HCT116 (cell line): Measurements from ENCODE around the gene FAM83F. TPM values are rescaled to one million over a fixed set of nuclear protein-coding genes. Genes with fewer than 3 reads are reported as not detected.

Source experiments
- ATAC-seq: fragments of 200-7000 bp; cut with Tn5 transposase; 2 replicates; pipeline ENCODE4 v1.9.1; 2020; ENCODE audit warnings: mild to moderate bottlenecking, moderate library complexity
- BruUV-seq: library from RNA; stranded (reverse); fragments of 400-500 nt; replicated peaks from 2 replicates; lab custom pipeline; 2021; lab: Mats Ljungman, UMichigan
- CTCF ChIA-PET: fragments of 300-600 bp; sonication (Branson Sonifier 250); formaldehyde crosslinking; loops from one replicate; lab custom pipeline; 2021; ENCODE audit warnings: antibody characterized with exemption; lab: Charles Lee
- POLR2A ChIA-PET: fragments of 300-600, 350-600 bp; sonication (Branson Sonifier 250); formaldehyde crosslinking; loops from one replicate; lab custom pipeline; 2021; ENCODE audit warnings: antibody characterized with exemption; lab: Charles Lee
- RAD21 ChIA-PET, 2 experiments: fragments of 300-600 bp; sonication (Branson Sonifier 250); formaldehyde crosslinking; loops; one replicate each; lab custom pipeline; 2023; ENCODE audit warnings: low total read pairs in 2 of 2; ENCODE audit not compliant: uncharacterized antibody in 2 of 2, unreplicated experiment in 2 of 2, low non-redundant PET in 1 of 2; lab: Charles Lee
- DNase-seq: peaks from one replicate; pipeline ENCODE4 v3.0.0-alpha.2; 2010; ENCODE audit warnings: low read depth, low spot score
- H2AFZ ChIP-seq: fragments of 200-600 bp; shearing (Covaris generic), sonication (generic); 2 replicates; pipeline ENCODE4 v1.6.1; 2017; ENCODE audit warnings: low read depth, mixed run types, mixed read lengths, antibody characterized with exemption, low read length; ENCODE audit not compliant: poor library complexity, severe bottlenecking
- H3K27ac ChIP-seq: 2 replicates; pipeline ENCODE4 v1.5.1; 2012; ENCODE audit warnings: low read depth, low read length
- H3K27me3 ChIP-seq: fragments of 200-600 bp; sonication (generic); 2 replicates; pipeline ENCODE4 v1.6.1; 2016; ENCODE audit warnings: mixed run types, low read length, mixed read lengths; ENCODE audit not compliant: insufficient read depth
- H3K36me3 ChIP-seq, 2 experiments: fragments of 200-500 bp in 1 of 2; fragments of 200-600 bp in 1 of 2; sonication (Bioruptor generic) in 1 of 2; sonication (generic) in 1 of 2; 2 replicates each; pipeline versions ENCODE4 v1.5.1 to v1.6.1; 2014 to 2016; ENCODE audit warnings: low read length in 2 of 2, inconsistent platforms in 1 of 2, mixed read lengths in 1 of 2, mixed run types in 1 of 2; ENCODE audit not compliant: insufficient read depth in 2 of 2, control insufficient read depth in 1 of 2
- H3K4me1 ChIP-seq, 2 experiments: fragments of 200-600 bp in 1 of 2; sonication (generic) in 1 of 2; 2 replicates each; pipeline versions ENCODE4 v1.5.1 to v1.6.1; 2012 to 2017; ENCODE audit warnings: low read length in 2 of 2, inconsistent platforms in 1 of 2, mild to moderate bottlenecking in 1 of 2, mixed read lengths in 1 of 2, mixed run types in 1 of 2, moderate library complexity in 1 of 2; ENCODE audit not compliant: insufficient read depth in 2 of 2, control insufficient read depth in 1 of 2
- H3K4me2 ChIP-seq: fragments of 200-600 bp; sonication (generic); 2 replicates; pipeline ENCODE4 v1.6.1; 2017; ENCODE audit warnings: mixed run types, low read length, mixed read lengths
- H3K4me3 ChIP-seq, 2 experiments: fragments of 200-600 bp in 1 of 2; sonication (generic) in 1 of 2; replicated peaks in 1 of 2; 2 replicates each; pipeline ENCODE4 v1.5.1; 2011 to 2016; ENCODE audit warnings: low read length in 2 of 2, control low read depth in 1 of 2, low read depth in 1 of 2, mild to moderate bottlenecking in 1 of 2, mixed read lengths in 1 of 2, mixed run types in 1 of 2
- H3K79me2 ChIP-seq: fragments of 200-600 bp; sonication (generic); 2 replicates; pipeline ENCODE4 v1.6.1; 2017; ENCODE audit warnings: mild to moderate bottlenecking, mixed run types, low read length, moderate library complexity, mixed read lengths; ENCODE audit not compliant: insufficient read depth
- H3K9ac ChIP-seq: fragments of 200-600 bp; sonication (generic); 2 replicates; pipeline ENCODE4 v1.6.1; 2016; ENCODE audit warnings: low read length, mixed read lengths
- H3K9me2 ChIP-seq: fragments of 200-600 bp; sonication (generic), shearing (Covaris generic); 2 replicates; pipeline ENCODE4 v1.6.1; 2017; ENCODE audit warnings: mixed run types, mild to moderate bottlenecking, moderate library complexity; ENCODE audit not compliant: insufficient read depth
- H3K9me3 ChIP-seq, 2 experiments: fragments of 200-500 bp in 1 of 2; fragments of 200-600 bp in 1 of 2; sonication (Bioruptor generic) in 1 of 2; sonication (generic) in 1 of 2; 2 replicates each; pipeline ENCODE4 v1.6.1; 2014 to 2017; ENCODE audit warnings: low read length in 2 of 2, mixed read lengths in 2 of 2, inconsistent platforms in 1 of 2, low read depth in 1 of 2, mild to moderate bottlenecking in 1 of 2, mixed run types in 1 of 2, moderate library complexity in 1 of 2; ENCODE audit not compliant: control insufficient read depth in 1 of 2, insufficient read depth in 1 of 2
- H4K20me1 ChIP-seq: fragments of 200-600 bp; sonication (generic), shearing (Covaris generic); 2 replicates; pipeline ENCODE4 v1.6.1; 2017; ENCODE audit warnings: mixed run types, mild to moderate bottlenecking, moderate library complexity; ENCODE audit not compliant: insufficient read depth
- EGR1 ChIP-seq: IDR thresholded peaks from 2 replicates; pipeline ENCODE4 v1.6.1; 2012; ENCODE audit warnings: low read depth
- ELF1 ChIP-seq: IDR thresholded peaks from 2 replicates; pipeline ENCODE4 v1.6.1; 2012; ENCODE audit warnings: low read depth, borderline replicate concordance
- FOSL1 ChIP-seq: IDR thresholded peaks from 2 replicates; pipeline ENCODE4 v1.6.1; 2012; ENCODE audit warnings: low read depth
- POLR2A ChIP-seq: IDR thresholded peaks from 2 replicates; pipeline ENCODE4 v1.7.0; 2011; ENCODE audit warnings: borderline replicate concordance; ENCODE audit not compliant: insufficient read depth, insufficient read length; ENCODE audit errors: extremely low read depth
- POLR2AphosphoS5 ChIP-seq: IDR thresholded peaks from 2 replicates; pipeline ENCODE4 v1.6.1; 2011; ENCODE audit warnings: mild to moderate bottlenecking, low read depth, low read length, moderate library complexity
- RAD21 ChIP-seq: IDR thresholded peaks from 2 replicates; pipeline ENCODE4 v1.6.1; 2012; ENCODE audit warnings: low read depth, mild to moderate bottlenecking
- SP1 ChIP-seq: IDR thresholded peaks from 2 replicates; pipeline ENCODE4 v1.6.1; 2012; ENCODE audit warnings: low read depth
- SRF ChIP-seq: IDR thresholded peaks from 2 replicates; pipeline ENCODE4 v1.6.1; 2012; ENCODE audit warnings: low read depth
- intact Hi-C: fragments of 100-400 bp; cut with micrococcal nuclease; formaldehyde crosslinking; loops from 2 replicates; pipeline ENCODE4 v1.10.0; 2022
- total RNA-seq: library from RNA; stranded (reverse); gene quantifications from one replicate; pipeline ENCODE4 v1.2.1, GENCODE V29; 2021; ENCODE audit not compliant: unreplicated experiment
- TF ChIP-seq, protein P1 (sequence below): IDR thresholded peaks from 2 replicates; pipeline ENCODE4 v1.6.1; 2012; ENCODE audit warnings: low read depth

The FAM83F gene
- total RNA-seq, 1 experiment from 2014 or later = 24.5 TPM

- CTCF ChIA-PET = interaction anchor here (0.6 to 2.2 kb wide), 14 partner anchors 13 to 547 kb away, joined by 3 to 20 read pairs (median 5); partner anchors contain the start of genes ADSL and ATF4
- no peaks in the 10 kb centered on the region for H3K9me3 ChIP-seq
- no peak overlapping the region for H3K4me2 ChIP-seq
- no peak overlapping the region for H2AFZ ChIP-seq
- RAD21 ChIA-PET = interaction anchor here in 1 of 2 experiments (1.0 to 1.5 kb wide), 2 partner anchors 310 to 508 kb away, joined by 4 to 6 read pairs; no protein-coding TSS in a partner anchor
- no peaks in the 10 kb centered on the region for H3K79me2 ChIP-seq
- no peaks in the 10 kb centered on the region for H3K36me3 ChIP-seq
- H3K27me3 ChIP-seq = no peaks in the 10 kb centered on the region
- ATAC-seq (no peak), DNase-seq (no peak)
- no peak overlapping the region for H3K4me3 ChIP-seq
- H4K20me1 ChIP-seq = no peaks in the 10 kb centered on the region
- H3K9me2 ChIP-seq = no peaks in the 10 kb centered on the region
- POLR2A ChIA-PET = interaction anchor here (1.0 kb wide), 1 partner anchor 140 kb away, joined by 4 read pairs; the partner anchor contains the start of gene TNRC6B
- TF ChIP-seq POLR2AphosphoS5 (no peak), EGR1 (no peak), RAD21 (no peak), SP1 (no peak), POLR2A (no peak), FOSL1 (no peak), SRF (no peak), ELF1 (no peak)
- TF ChIP-seq, protein P1, sequence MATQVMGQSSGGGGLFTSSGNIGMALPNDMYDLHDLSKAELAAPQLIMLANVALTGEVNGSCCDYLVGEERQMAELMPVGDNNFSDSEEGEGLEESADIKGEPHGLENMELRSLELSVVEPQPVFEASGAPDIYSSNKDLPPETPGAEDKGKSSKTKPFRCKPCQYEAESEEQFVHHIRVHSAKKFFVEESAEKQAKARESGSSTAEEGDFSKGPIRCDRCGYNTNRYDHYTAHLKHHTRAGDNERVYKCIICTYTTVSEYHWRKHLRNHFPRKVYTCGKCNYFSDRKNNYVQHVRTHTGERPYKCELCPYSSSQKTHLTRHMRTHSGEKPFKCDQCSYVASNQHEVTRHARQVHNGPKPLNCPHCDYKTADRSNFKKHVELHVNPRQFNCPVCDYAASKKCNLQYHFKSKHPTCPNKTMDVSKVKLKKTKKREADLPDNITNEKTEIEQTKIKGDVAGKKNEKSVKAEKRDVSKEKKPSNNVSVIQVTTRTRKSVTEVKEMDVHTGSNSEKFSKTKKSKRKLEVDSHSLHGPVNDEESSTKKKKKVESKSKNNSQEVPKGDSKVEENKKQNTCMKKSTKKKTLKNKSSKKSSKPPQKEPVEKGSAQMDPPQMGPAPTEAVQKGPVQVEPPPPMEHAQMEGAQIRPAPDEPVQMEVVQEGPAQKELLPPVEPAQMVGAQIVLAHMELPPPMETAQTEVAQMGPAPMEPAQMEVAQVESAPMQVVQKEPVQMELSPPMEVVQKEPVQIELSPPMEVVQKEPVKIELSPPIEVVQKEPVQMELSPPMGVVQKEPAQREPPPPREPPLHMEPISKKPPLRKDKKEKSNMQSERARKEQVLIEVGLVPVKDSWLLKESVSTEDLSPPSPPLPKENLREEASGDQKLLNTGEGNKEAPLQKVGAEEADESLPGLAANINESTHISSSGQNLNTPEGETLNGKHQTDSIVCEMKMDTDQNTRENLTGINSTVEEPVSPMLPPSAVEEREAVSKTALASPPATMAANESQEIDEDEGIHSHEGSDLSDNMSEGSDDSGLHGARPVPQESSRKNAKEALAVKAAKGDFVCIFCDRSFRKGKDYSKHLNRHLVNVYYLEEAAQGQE = no peak
- H3K27ac ChIP-seq = no peak overlapping the region
- no TSS peak for BruUV-seq
- intact Hi-C loops = loop anchor here (2.0 to 5.0 kb wide), 2 partner anchors 105 to 503 kb away; no protein-coding TSS in a partner anchor
- no peaks in the 10 kb centered on the region for H3K4me1 ChIP-seq
- no peak overlapping the region for H3K9ac ChIP-seq
These were observed 42.6 kb downstream of the FAM83F start for GRCh38 chr22:40037320-40037719.
